ENCODE data around the gene ACRBP.

The ACRBP gene

GRCh38 chr12:6688543-6688998 lies 41.3 kb upstream of the ACRBP start:
- TF ChIP-seq CTCF (IDR thresholded peaks at IDR 0.05) = no peak

GRCh38 chr12:6685814-6686213 lies 38.6 kb upstream of the ACRBP start:
- TF ChIP-seq CTCF (IDR thresholded peaks at IDR 0.05) = no peak

- peak; percentile 63 for TF ChIP-seq CTCF (IDR thresholded peaks at IDR 0.05)
Observed at GRCh38 chr12:6684609-6685008, 37.4 kb upstream of the ACRBP start.

- no peak for TF ChIP-seq CTCF (IDR thresholded peaks at IDR 0.05)
Observed at GRCh38 chr12:6676962-6677361, 29.7 kb upstream of the ACRBP start.

- TF ChIP-seq CTCF (IDR thresholded peaks at IDR 0.05) = no peak
Observed at GRCh38 chr12:6672143-6672542, 24.9 kb upstream of the ACRBP start.

DNA sequence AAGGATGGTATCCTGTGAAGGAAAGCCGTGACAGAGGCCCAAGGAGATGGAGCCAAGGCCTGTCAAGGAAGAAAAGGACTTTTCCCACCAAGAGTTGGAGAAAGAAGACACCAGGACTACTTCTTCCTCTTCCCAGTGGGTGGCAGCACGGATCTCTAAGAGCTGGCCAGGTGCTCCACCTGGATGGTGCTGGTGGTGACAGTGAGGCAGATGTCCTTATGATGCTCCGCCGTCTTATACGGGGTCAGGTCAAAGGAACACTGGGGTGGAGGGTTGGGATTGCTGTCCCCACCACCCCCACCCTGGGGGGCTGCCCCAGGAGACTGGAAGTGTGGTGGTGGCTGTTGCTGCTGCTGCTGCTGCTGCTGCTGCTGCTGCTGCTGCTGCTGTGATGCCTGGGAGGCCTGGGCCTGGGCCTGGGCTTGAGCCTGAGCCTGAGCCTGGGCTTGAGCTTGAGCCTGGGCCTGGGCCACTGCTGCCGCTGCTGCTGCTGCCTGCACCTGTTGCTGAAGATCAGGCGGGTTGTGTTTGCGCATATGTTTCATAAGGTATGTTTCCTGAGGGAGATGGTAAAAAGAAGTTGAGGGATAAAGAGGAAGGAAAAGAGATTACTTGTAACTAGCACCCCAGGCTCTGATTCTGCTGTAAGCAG lies 20.5 kb upstream of the ACRBP start:
- peak; percentile 40 for TF ChIP-seq CTCF (IDR thresholded peaks at IDR 0.05)

DNA sequence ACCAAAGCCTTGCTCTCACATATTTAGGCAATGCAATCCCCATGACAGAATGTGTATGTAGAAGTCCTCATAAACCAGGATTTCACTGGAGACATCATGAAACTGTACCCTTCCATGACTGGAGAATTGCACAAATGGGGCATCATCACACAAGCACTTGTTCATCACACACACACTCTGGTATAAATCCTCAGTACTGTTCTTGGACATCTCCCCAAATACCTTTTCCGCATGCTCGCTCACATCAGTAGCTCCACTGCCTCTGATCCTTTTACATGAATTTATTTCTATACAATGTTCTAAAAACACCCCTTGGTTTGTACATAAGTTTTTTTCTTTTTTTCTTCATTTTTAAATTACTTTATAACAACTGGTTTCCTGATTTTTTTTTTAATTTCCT lies 19.0 kb upstream of the ACRBP start:
- TF ChIP-seq CTCF (IDR thresholded peaks at IDR 0.05) = no peak

- TF ChIP-seq CTCF (IDR thresholded peaks at IDR 0.05) = no peak
Observed at GRCh38 chr12:6664902-6665301, 17.7 kb upstream of the ACRBP start.

Measured in LNCAP (cell line).